Activated T-helper 9 cell treated with anti-CD3 and anti-CD28 coated beads, Interleukin-2, amount 50 U/mL, for 16 hours (primary cell): ENCODE data around the gene TBX4.

Experiments used
- DNase-seq: peaks from one replicate; pipeline ENCODE4 v3.0.0-alpha.2; 2020; ENCODE audit warnings: low read depth

Gene TBX4

DNA sequence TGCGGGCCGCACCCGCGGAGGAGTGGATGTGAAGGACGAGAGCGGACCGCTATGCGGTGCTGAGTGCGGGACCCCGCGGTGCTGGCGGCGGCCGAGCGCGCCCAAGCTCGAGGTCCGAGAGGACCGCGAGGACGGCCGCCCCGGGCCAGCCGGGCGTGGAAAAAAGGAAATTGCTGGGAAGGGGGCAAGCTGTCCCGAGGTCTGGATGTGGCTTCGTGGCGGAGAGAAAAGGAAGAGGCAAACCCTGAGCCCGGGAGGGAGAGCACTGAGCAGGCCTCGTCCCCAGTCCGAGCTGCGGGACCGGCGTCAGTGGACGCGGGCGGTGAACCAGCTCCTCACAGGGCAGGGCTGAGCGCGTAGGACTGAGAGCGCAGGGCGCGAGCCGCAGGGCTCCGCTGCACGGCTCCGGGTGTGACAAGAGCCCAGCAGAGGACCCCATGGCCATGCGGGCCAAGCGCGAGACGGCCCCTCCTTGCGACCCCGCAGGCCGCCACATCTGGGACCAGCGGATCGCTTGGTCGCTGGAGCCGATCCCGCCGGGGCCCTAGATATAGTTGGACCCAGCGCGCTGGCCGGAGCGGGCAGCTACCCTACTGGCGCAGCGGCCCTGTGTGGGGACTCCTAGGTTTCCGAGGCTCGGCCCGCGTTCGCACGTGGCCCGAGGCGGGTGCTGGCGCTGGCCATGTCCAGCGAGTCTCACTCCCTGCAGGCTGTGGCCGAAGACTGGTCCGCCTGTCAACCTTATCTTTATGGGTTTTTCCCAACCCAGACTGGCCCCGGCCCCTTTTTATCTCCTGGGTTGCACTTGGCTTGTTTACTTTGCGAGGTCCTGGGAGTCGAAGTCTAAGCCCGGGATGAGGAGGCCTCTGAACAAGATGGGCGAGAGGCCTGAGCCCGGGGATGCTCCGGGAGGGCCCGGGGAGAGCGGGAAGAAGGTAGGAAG, 2.4 kb downstream of the TBX4 start:
- DNase-seq, result no peak

DNA sequence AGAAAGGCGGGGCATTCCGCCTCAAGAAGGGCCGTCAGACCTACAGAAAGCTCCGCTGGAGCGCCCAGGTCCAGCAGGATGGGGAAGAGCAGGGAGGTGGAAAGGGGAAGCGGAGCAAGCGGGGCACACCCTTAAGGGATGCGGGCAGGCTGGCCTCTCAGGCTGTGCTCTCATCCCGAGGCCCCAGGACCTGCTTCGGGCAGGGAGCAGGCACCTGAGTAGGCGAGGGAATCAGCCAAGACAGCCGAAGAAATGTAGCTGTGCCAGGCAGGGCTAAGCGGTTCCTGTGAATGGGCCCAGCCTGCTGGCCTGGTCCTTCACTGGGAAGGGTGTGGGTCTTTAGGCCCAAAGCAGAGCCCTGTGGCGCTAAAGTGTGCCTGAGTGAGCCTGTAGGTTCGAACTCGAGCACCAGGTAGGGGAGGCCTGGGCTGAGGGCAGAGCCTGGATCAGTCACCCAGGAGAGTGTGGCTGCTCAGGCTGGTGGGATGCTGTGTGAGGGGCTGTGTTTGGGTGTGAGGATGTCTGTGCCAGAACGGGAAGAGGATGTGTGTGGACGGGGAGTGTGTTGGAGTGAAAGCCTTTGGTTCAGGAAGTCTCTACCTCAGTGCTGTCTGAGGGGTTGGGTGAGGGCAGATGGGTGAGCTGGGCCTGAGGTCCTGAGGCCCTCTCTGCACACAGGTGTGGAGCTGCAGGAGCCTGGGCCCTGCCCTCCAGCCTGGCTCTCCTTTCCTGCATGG, 3.3 kb downstream of the TBX4 start:
- DNase-seq, result no peak

GRCh38 chr17:61456061-61456681, 3.9 kb downstream of the TBX4 start:
- no peak for DNase-seq

- no peak for DNase-seq
Observed at GRCh38 chr17:61456688-61457225, 4.5 kb downstream of the TBX4 start.

- DNase-seq, result no peak
Observed at GRCh38 chr17:61457226-61457983, 5.2 kb downstream of the TBX4 start.

DNA sequence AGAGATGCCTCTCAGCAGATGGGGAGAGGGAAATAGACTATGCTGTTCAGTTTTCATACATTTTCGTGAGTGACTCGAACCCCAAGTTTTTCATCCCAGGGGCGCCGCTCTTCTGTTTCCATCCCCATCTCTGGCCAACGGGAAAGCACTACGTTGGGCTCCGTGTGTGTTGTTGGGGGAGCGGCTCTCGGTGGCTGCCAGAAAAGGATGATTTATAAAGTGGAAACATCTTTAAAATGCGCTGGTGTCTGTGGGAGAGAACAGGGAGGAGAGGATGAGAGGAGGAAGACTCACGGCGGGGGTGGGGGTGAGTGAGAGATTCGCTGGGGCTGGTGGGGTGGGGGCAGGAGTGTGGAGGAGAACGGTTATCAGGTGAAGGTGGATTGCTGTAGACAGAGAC, 5.8 kb downstream of the TBX4 start:
- no peak for DNase-seq

- no peak for DNase-seq
Observed at GRCh38 chr17:61458421-61459141, 6.4 kb downstream of the TBX4 start.

- no peak for DNase-seq
Observed at GRCh38 chr17:61459142-61459809, 7.1 kb downstream of the TBX4 start.

GRCh38 chr17:61459939-61460718, 7.9 kb downstream of the TBX4 start:
- no peak for DNase-seq

DNA sequence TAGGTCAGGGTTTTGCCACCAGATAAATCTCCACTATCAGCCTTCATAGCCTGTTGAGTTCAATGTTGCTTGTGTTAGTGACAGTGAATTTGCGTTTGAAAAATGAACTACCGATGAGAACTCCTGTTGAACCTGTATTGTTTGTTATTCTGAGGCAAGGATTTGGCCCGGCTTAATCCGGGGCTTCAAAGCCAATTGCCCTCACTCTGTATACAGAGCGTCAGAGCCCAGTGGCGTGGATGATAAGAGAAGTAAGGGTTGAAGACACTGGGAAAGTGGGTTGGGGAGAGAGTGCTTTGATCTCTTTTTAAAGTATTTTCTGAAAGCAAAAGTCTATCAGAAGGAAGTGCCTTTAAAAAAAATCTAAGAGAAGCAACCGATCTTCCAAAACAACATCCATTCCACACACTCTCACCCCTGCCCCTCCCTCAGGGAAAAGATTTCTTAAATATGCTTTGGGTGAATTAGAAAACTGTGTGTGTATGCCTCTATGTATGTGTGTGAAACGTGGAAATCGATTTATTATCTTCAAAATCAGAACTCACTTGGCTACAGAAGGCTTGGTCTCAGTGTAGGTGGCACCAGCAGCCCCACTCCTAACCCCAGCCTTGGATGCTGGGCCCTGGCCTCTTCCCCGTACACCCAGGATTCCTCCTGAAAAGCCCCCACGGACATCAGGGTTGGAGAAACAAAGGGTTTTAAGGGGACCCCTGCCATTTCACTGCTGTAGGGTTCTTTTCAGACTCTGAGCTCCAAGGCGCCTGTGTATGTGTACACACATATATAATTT, 8.8 kb downstream of the TBX4 start:
- DNase-seq, result no peak

DNA sequence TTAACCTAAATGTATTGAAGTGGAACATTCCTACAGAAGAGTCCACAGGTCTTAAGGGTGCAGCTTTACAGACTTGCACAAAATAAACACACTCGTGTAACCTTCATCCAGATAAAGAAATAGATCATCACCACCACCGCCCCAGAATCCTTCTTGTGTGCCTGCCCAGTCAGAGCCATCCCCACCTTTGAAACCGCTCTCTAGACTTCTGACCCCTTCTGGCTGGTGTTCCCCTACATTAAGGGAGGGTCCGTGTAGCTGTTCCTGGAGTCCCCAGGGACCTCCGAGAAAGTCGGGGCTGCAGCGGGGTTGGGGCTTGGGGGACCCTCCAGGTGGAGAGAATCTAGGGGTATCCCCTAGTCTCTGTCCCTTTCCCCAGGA, 9.4 kb downstream of the TBX4 start:
- DNase-seq, result no peak

DNA sequence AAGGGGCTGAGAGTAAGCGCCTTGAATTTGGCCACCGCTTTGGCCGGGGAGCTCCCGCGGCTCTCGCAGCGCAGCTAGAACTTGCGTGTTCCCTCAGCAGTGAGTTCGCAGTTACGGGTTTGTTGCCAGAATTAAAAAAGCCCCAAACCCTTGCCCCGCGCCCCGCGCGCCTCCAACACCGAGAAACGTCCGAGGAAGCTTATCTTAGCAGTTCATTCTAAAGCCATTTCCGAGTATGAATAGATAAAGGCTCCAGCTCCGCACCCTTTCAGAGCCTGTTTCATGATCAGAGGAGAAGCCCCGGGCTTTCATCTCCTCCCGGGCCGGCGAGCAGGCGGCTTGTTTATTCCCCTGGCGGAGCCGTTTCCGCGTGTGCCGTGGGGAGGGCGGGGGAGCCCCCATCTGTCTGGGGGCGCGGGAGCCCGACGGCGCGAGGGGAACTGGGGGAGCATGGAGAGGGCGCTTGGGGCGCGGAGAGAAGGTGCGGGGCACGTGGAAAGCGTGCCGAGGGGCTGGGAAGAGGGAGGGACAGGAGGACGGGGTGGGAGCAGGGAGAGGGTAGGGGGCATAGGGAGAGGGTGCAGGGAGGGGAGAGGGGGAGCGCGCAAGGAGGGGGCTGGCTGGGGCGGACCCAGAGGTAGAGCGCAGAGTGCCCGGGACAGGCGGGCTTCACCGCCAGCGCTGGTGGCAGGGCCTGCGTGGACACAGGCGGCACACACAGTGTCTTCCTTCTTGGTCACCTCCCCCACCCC, 9.9 kb downstream of the TBX4 start:
- DNase-seq, result no peak

- no peak for DNase-seq
Observed at GRCh38 chr17:61462719-61463315, 10.6 kb downstream of the TBX4 start.

DNA sequence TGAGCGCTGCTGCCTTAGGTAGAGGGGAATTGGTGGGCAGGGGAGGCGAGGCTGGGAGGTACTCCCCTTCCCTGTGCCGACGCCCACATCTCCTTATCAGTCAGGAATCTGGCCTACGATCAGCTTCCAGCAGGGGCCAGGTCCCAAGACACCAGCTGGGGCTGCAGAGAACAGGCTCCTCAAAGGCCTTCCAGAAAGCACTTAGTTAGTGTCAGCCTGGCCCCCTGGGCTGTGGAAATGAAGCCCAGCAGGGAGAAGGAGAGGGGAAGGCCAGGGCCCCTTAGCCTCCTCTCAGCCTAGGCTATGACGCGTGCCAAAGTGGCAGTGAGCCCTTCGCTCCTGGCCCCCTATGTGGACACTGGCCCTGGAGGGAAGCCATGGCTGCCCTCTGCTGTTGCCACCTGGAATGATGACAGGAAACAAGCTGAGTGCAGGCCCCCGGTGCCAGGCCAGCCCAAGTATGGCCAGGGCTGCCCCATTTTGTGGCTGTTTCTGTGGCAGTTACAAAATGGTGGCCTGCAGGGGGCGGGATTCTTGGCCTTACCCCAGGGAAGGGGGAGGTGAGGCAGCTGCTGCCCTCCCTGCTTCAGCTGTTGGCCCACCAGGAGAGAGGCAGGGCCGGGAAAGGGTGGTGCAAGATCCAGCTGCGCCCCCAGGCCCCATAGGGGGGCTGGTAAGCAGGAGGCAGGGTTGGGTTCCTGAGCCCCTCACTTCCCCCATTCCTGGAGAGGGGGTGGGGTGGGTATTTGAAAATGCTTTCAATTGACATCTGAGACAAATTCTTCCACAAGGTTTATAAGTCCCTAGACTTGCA, 11.3 kb downstream of the TBX4 start:
- no peak for DNase-seq

DNA sequence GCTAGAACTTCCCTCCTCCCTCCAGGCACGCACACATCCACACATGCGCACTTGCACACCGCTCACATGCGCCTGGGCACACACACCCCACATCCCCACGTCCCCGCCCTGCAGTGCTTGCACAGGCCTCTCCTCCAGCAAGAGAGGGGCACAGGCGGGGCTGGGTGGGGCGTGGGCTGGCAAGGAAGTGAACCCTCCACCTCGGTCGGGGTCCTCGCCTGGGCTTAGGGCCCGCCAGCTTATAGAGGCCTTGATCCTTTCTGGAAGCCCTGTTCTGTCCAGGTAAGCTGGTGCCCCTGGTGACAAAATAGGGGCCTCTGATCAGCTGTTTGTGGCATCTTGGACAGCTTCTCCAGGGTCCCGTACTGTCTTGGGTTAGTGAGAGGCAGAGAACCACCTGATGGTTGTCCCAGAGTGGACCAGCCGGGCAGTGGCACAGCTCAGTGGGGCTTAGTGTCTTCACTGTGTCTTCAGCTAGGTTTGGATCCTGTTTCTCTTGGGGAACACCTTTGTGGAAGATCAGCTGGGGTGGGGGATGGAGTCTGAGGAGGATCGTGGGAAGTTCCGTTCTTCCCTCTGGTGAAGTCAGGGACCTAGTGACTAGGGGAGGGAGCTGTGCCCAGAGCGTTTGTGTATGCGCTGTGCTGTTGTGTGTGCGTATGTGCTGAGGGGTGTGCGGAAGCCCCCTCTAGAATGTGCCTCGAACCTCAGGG, 12.1 kb downstream of the TBX4 start:
- no peak for DNase-seq

GRCh38 chr17:61464843-61465180, 12.6 kb downstream of the TBX4 start:
- no peak for DNase-seq
